DND-41 (cell line): Measurements from ENCODE around the gene TRANK1.

Experiments
- EZH2 ChIP-seq: IDR thresholded peaks from 3 replicates; pipeline ENCODE4 v1.6.1; 2012; ENCODE audit warnings: borderline replicate concordance, low read depth, mild to moderate bottlenecking, moderate library complexity, low read length, inconsistent platforms; ENCODE audit not compliant: severe bottlenecking
- TF ChIP-seq, protein P1 (sequence below): IDR thresholded peaks from 2 replicates; pipeline ENCODE4 v1.5.1; 2012; ENCODE audit warnings: borderline replicate concordance, low read length, moderate library complexity, mild to moderate bottlenecking; ENCODE audit not compliant: poor library complexity, severe bottlenecking; ENCODE audit errors: extremely low read depth

DNA sequence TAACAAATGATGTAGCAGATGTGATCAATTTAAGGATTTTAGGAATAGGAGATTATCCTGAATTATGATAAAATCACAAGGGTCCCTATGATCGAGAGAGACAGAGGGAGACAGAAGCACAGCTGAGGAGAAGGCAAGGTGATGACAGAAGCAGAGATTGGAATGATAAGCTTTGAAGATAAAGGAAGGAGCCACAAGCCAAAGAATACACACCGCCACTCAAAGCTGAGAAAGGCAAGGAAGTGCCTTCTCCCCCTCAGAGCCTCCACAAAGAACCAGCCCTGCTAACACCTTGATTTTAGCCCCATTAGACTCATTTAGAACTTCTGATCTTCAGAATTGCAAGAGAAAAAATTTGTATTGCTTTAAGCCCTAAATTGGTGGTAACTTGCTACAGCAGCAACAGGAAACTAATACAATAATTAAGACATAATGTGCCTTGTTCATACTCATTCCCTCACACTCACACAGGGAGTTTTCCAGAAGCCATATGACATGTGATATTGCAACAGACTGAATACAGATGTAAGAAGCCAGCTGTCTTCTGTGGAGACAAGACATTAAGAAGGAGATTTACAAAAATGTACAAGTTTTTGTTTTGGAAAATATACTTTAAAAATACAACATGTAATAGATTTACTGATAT is 38.2 kb downstream of the TRANK1 start:
- TF ChIP-seq, protein P1, sequence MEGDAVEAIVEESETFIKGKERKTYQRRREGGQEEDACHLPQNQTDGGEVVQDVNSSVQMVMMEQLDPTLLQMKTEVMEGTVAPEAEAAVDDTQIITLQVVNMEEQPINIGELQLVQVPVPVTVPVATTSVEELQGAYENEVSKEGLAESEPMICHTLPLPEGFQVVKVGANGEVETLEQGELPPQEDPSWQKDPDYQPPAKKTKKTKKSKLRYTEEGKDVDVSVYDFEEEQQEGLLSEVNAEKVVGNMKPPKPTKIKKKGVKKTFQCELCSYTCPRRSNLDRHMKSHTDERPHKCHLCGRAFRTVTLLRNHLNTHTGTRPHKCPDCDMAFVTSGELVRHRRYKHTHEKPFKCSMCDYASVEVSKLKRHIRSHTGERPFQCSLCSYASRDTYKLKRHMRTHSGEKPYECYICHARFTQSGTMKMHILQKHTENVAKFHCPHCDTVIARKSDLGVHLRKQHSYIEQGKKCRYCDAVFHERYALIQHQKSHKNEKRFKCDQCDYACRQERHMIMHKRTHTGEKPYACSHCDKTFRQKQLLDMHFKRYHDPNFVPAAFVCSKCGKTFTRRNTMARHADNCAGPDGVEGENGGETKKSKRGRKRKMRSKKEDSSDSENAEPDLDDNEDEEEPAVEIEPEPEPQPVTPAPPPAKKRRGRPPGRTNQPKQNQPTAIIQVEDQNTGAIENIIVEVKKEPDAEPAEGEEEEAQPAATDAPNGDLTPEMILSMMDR, result no peak
- TF ChIP-seq EZH2, result no peak
